Tibial artery (tissue), 4 donors: ENCODE results near the gene ANKS4B.

Experiments
- DNase-seq, 2 donors: peaks; one replicate each; pipeline ENCODE4 v3.0.0-alpha.2; 2019
- H3K27ac ChIP-seq, 2 donors: fragments of 200-600 bp; sonication (generic) in 1 of 2; 1 replicate in 1 of 2; 2 replicates in 1 of 2; pipeline ENCODE4 v1.5.1; 2018 to 2019; ENCODE audit warnings: mild to moderate bottlenecking in 1 of 2
- H3K27me3 ChIP-seq, 2 donors: fragments of 200-600 bp; sonication (generic) in 1 of 2; one replicate each; pipeline versions ENCODE4 v1.5.1 to v1.6.0; 2016 to 2019
- H3K36me3 ChIP-seq, 3 donors: fragments of 200-600 bp; sonication (generic) in 2 of 3; one replicate each; pipeline ENCODE4 v1.5.1; 2016 to 2019; ENCODE audit warnings: mild to moderate bottlenecking in 2 of 3
- H3K4me1 ChIP-seq, 4 donors: fragments of 200-600 bp; sonication (generic) in 2 of 4; 1 replicate in 3 of 4; 2 replicates in 1 of 4; pipeline ENCODE4 v1.5.1; 2016 to 2019
- H3K4me3 ChIP-seq, 2 donors: fragments of 200-600 bp; sonication (generic) in 1 of 2; 1 replicate in 1 of 2; 2 replicates in 1 of 2; pipeline ENCODE4 v1.5.1; 2018 to 2019; ENCODE audit warnings: mild to moderate bottlenecking in 2 of 2
- H3K9me3 ChIP-seq, 3 donors: fragments of 200-600 bp; sonication (generic) in 1 of 3; one replicate each; pipeline ENCODE4 v1.5.1; 2016 to 2019
- intact Hi-C: fragments of 100-400 bp; cut with DNase I; formaldehyde crosslinking; loops from one replicate; pipeline ENCODE4 v1.15.0; 2023; ENCODE audit warnings: low total_unique reads
- TF ChIP-seq, protein P1 (sequence below), 2 experiments: fragments of 200-600 bp in 1 of 2; fragments of 450-650 bp in 1 of 2; IDR thresholded peaks; one replicate each; pipeline ENCODE4 v1.5.1; 2017 to 2019; ENCODE audit warnings: antibody characterized with exemption in 2 of 2, mild to moderate bottlenecking in 1 of 2, moderate library complexity in 1 of 2

Gene ANKS4B

DNA sequence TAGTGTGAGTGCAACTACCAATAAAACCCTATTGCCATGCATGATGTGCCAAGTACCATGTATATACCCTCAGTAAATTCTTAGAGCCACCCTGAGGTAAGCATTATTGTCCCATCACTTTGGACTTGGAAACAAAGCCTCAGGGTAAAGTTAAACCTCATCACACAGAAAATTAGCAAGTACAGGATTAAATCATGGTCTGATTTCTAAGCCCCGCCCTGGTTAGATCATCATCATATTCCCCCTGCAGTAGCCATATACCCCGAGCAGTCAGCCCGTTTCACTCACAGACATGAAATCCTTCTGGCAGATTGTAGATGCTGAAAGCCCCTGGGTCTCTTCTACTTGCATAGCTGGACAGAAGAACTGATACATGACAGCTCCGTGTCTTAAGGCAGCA, 26.9 kb upstream of the ANKS4B start:
- intact Hi-C loops, result no loop called here
- H3K27me3 ChIP-seq, result peaks cover 0 to 11% of the 10 kb centered on the region in 2 donors
- no peak for DNase-seq
- TF ChIP-seq, protein P1, sequence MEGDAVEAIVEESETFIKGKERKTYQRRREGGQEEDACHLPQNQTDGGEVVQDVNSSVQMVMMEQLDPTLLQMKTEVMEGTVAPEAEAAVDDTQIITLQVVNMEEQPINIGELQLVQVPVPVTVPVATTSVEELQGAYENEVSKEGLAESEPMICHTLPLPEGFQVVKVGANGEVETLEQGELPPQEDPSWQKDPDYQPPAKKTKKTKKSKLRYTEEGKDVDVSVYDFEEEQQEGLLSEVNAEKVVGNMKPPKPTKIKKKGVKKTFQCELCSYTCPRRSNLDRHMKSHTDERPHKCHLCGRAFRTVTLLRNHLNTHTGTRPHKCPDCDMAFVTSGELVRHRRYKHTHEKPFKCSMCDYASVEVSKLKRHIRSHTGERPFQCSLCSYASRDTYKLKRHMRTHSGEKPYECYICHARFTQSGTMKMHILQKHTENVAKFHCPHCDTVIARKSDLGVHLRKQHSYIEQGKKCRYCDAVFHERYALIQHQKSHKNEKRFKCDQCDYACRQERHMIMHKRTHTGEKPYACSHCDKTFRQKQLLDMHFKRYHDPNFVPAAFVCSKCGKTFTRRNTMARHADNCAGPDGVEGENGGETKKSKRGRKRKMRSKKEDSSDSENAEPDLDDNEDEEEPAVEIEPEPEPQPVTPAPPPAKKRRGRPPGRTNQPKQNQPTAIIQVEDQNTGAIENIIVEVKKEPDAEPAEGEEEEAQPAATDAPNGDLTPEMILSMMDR (IDR thresholded peaks at IDR 0.05), result no peak
- no peak overlapping the region for H3K4me3 ChIP-seq
- no peaks in the 10 kb centered on the region for H3K36me3 ChIP-seq
- H3K27ac ChIP-seq, result no peak overlapping the region
- no peaks in the 10 kb centered on the region for H3K9me3 ChIP-seq
- H3K4me1 ChIP-seq, result no peaks in the 10 kb centered on the region

DNA sequence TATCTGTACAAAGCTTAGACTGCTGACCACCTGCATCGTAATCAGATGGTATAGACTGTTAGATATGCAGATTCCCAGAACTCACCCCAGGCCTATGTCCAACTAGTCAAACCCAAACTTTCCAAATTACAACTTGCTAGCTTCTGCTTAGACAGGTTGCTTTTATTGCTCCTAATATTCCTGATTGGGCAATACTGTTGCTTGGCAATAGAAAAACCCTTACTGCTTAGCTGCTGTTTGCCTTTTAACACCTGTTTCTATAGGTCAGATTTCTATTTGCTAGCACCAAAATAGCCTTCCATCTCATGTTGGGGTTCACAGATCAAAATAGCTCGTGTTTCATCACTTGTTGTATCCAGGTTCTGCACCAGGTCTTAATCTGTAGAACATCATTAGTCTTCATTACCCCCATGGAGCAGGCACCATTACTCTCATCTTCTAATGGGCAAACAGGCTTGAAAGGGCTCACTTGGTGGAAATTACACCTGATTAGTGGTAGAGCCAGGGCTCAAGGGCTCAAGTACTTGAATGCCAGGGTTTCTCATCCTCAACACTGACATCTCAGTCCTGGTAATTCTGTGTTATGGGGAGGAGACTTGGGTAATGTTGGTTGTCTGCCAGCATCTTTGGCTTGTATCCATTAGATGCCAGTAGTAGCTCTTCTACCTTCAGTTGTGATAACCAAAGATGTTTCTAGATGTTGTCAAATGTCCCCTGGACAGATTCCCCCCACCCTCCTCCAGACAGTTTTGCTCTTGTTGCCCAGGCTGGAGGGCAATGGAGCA, 24.9 kb upstream of the ANKS4B start:
- H3K36me3 ChIP-seq, result no peaks in the 10 kb centered on the region
- peaks cover 0 to 21% of the 10 kb centered on the region in 2 donors for H3K27me3 ChIP-seq
- TF ChIP-seq, protein P1 (IDR thresholded peaks at IDR 0.05), result no peak
- DNase-seq, result no peak
- no peaks in the 10 kb centered on the region for H3K9me3 ChIP-seq
- no peaks in the 10 kb centered on the region for H3K4me1 ChIP-seq
- no peak overlapping the region for H3K4me3 ChIP-seq
- intact Hi-C loops, result no loop called here
- H3K27ac ChIP-seq, result no peak overlapping the region

DNA sequence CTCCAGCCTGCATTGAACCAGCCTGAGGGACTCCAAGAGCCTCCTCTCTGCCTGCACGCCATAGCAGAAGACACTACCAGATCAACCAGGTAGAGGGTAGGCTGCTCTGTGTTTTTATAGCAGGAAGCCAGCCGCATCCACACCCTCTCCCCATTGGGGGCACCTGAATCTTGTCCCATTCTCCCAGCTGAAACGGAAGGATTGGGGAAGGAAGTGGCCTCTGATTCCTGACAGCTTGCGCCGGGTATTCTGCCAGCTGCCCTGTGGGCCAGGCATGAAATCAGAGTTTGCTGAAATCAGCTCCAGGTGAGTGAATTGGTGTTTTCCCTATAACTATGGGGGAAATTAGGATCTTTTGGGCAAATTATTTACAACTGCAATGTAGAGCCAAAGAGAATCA, 22.0 kb upstream of the ANKS4B start, which contains the start of gene ZP2:
ZP2 (minus strand) TSS at position 89 of the 400 bp plus-strand sequence; CDS start at position 62, 27 bp downstream.
- no peak for DNase-seq
- no peaks in the 10 kb centered on the region for H3K36me3 ChIP-seq

DNA sequence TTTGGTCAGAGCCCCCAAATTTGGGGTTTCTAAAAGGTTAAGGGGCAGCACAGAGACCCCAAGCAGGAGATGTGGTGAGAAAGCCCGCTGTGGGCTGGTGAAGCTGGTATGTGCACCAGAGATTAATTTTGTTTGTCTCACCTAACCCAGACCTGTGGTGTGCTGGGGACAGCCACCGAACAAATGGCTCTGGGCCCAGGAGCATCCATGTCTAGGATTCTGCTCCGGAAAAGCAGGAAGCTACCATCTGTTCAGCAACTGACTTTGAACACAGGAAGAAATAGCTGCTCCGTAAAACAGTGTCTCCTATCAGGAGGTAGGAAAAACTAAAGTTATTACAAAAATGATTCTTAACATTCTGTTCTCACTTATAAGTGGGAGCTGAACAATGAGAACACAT, 19.4 kb upstream of the ANKS4B start:
- no peak for DNase-seq
- TF ChIP-seq, protein P1 (IDR thresholded peaks at IDR 0.05), result no peak
- H3K27ac ChIP-seq, result no peak overlapping the region
- H3K36me3 ChIP-seq, result no peaks in the 10 kb centered on the region
- no peaks in the 10 kb centered on the region for H3K9me3 ChIP-seq
- peaks cover 0 to 31% of the 10 kb centered on the region in 2 donors for H3K27me3 ChIP-seq
- no peak overlapping the region for H3K4me3 ChIP-seq
- intact Hi-C loops, result no loop called here
- no peaks in the 10 kb centered on the region for H3K4me1 ChIP-seq

More for the DNA sequence above, 22.0 kb upstream of the ANKS4B start, which contains the start of gene ZP2:
- Histone ChIP-seq H3K27ac (no peak within 1 kb of the TSS), H3K9me3 (no peaks in the 10 kb centered on the region), H3K4me3 (no peak within 1 kb of the TSS), H3K4me1 (no peaks in the 10 kb centered on the region), H3K27me3 (peaks cover 0 to 25% of the 10 kb centered on the region in 2 donors)
- TF ChIP-seq, protein P1 (IDR thresholded peaks at IDR 0.05), result no peak
- intact Hi-C loops, result no loop called here

DNA sequence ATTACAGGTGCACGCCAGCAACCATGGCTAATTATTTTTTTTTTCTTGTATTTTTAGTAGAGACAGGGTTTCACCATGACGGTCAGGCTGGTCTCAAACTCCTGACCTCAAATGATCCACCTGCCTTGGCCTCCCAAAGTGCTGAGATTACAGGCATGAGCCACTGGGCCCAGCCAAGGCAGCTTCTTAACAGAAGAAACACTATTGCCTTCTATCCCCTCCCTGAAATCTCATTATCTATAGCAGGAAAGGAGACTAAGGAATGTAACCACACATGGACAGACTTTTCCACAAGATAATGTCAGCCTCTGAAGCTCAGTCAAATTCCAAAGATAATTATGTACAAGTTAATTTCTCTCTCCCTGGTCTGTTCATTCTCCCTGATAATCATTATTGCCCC, 16.4 kb upstream of the ANKS4B start:
- no peak for DNase-seq
- TF ChIP-seq, protein P1 (IDR thresholded peaks at IDR 0.05), result no peak
- intact Hi-C loops, result no loop called here
- H3K9me3 ChIP-seq, result no peaks in the 10 kb centered on the region
- H3K36me3 ChIP-seq, result no peaks in the 10 kb centered on the region
- no peak overlapping the region for H3K4me3 ChIP-seq
- H3K4me1 ChIP-seq, result no peaks in the 10 kb centered on the region
- H3K27ac ChIP-seq, result no peak overlapping the region
- peaks cover 0 to 20% of the 10 kb centered on the region in 2 donors for H3K27me3 ChIP-seq
